ENCODE measurements around the gene RASGRF1.

DNA sequence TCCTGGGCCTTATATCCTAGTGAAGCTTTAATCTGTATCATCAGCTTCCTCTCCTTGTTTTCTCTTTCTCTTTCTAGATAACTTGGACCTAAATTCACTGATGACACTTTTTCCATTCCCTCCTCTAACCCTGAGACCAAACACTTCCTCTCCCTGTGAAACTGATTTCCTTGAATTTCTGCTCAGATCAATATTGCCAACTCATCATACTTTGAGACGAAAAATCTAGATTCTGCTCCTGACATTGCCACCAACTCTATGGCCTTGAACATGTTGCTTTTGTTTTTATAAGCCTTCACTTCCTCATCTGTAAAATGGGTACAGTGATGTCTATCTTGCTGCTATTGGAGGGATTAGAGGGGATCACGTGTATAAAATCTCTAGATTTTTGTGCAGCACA lies 42.7 kb upstream of the RASGRF1 start:
- TF ChIP-seq CTCF (IDR thresholded peaks at IDR 0.05) (no peak), POLR2A (IDR thresholded peaks at IDR 0.05) (no peak)
